DOHH2 (cell line): Measurements from ENCODE around the gene SPATA6L.

Experiments
- H3F3A ChIP-seq: fragments of 200-600 bp; sonication (generic), shearing (Covaris generic); 2 replicates; pipeline ENCODE4 v1.6.0; 2016; ENCODE audit warnings: antibody characterized with exemption, mild to moderate bottlenecking; ENCODE audit not compliant: control insufficient read depth, insufficient read depth
- H3K27ac ChIP-seq: fragments of 200-600 bp; sonication (generic); 2 replicates; pipeline ENCODE4 v1.5.1; 2014; ENCODE audit warnings: low read depth, mild to moderate bottlenecking, low read length, moderate library complexity
- H3K27me3 ChIP-seq: fragments of 200-600 bp; sonication (generic); 2 replicates; pipeline ENCODE4 v1.6.1; 2014; ENCODE audit warnings: mild to moderate bottlenecking, low read length, mixed read lengths; ENCODE audit not compliant: control insufficient read depth
- H3K36me3 ChIP-seq: fragments of 200-600 bp; sonication (generic); 2 replicates; pipeline ENCODE4 v1.6.1; 2014; ENCODE audit warnings: mild to moderate bottlenecking, low read length, moderate library complexity, mixed read lengths; ENCODE audit not compliant: control insufficient read depth
- H3K4me1 ChIP-seq: fragments of 200-600 bp; sonication (generic); 2 replicates; pipeline ENCODE4 v1.6.1; 2014; ENCODE audit warnings: mild to moderate bottlenecking, low read length, mixed read lengths; ENCODE audit not compliant: control insufficient read depth
- H3K4me2 ChIP-seq: fragments of 200-600 bp; sonication (generic); 2 replicates; pipeline ENCODE4 v1.6.0; 2014; ENCODE audit warnings: mild to moderate bottlenecking, low read length, moderate library complexity
- H3K4me3 ChIP-seq: fragments of 200-600 bp; sonication (generic); 2 replicates; pipeline ENCODE4 v1.5.1; 2014; ENCODE audit warnings: mild to moderate bottlenecking, low read length, mixed read lengths
- H3K79me2 ChIP-seq: fragments of 200-600 bp; sonication (generic); 2 replicates; pipeline ENCODE4 v1.6.1; 2014; ENCODE audit warnings: mild to moderate bottlenecking, low read length, mixed read lengths; ENCODE audit not compliant: control insufficient read depth
- H3K9me2 ChIP-seq: fragments of 200-600 bp; sonication (generic); replicated peaks from 2 replicates; pipeline ENCODE4 v1.6.1; 2014; ENCODE audit warnings: mild to moderate bottlenecking, low read length, mixed read lengths; ENCODE audit not compliant: control insufficient read depth
- H3K9me3 ChIP-seq: fragments of 200-600 bp; sonication (generic); 2 replicates; pipeline ENCODE4 v1.6.1; 2014; ENCODE audit warnings: antibody characterized with exemption, low read length, mixed read lengths; ENCODE audit not compliant: control insufficient read depth, insufficient read depth
- H4K20me1 ChIP-seq: fragments of 200-600 bp; sonication (generic); 2 replicates; pipeline ENCODE4 v1.6.0; 2014; ENCODE audit warnings: low read depth, mild to moderate bottlenecking, antibody characterized with exemption, low read length, moderate library complexity; ENCODE audit not compliant: control insufficient read depth, insufficient read depth
- CTCF ChIP-seq: fragments of 200-600 bp; sonication (generic); IDR thresholded peaks from one replicate; pipeline ENCODE4 v1.5.1; 2014; ENCODE audit warnings: antibody characterized with exemption, mild to moderate bottlenecking, low read depth, low read length; ENCODE audit not compliant: poor library complexity, severe bottlenecking
- EZH2phosphoT487 ChIP-seq: fragments of 200-600 bp; sonication (generic); IDR thresholded peaks from 2 replicates; pipeline ENCODE4 v1.6.1; 2017; ENCODE audit warnings: borderline replicate concordance, mild to moderate bottlenecking, antibody characterized with exemption, low read length, moderate library complexity, mixed read lengths

The SPATA6L gene

GRCh38 chr9:4704129-4704528 lies 37.8 kb upstream of the SPATA6L start:
- H3K4me3 ChIP-seq: no peak overlapping the region
- H3K27ac ChIP-seq: no peak overlapping the region
- no peaks in the 10 kb centered on the region for H3K79me2 ChIP-seq
- H3K4me1 ChIP-seq: no peaks in the 10 kb centered on the region
- H3K9me2 ChIP-seq: no peaks in the 10 kb centered on the region
- TF ChIP-seq EZH2phosphoT487: no peak
- TF ChIP-seq CTCF: no peak
- no peaks in the 10 kb centered on the region for H4K20me1 ChIP-seq
- H3F3A ChIP-seq: peaks cover 2% of the 10 kb centered on the region; the same call in 1 of the 2 replicates
- H3K27me3 ChIP-seq: no peaks in the 10 kb centered on the region
- H3K4me2 ChIP-seq: no peak overlapping the region
- H3K36me3 ChIP-seq: peaks cover 73% of the 10 kb centered on the region
- no peaks in the 10 kb centered on the region for H3K9me3 ChIP-seq

DNA sequence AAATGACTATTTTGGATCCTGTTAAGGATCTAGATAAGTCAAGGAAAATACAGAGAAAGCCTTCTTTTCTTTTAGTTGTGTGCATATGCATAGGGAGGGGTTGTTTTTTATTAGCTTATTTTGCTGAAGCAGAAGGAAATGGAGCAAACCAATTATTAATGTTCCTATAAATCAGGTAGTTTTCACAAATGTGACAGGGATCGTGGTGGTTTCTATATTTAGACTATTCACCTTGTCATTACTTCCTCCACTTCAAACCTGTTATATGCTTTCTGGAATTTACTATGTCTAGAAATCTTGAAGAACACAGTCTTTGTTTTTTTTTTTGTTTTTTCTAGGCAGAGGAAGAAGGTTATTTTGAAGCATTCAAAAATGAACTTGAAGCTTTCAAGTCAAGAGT lies 35.2 kb upstream of the SPATA6L start:
- TF ChIP-seq EZH2phosphoT487: no peak
- no peak for TF ChIP-seq CTCF
- Histone ChIP-seq H3K9me3 (no peaks in the 10 kb centered on the region), H3K4me3 (no peak overlapping the region), H3K27me3 (no peaks in the 10 kb centered on the region), H3K79me2 (no peaks in the 10 kb centered on the region), H3K9me2 (no peaks in the 10 kb centered on the region), H3K36me3 (peaks cover 81% of the 10 kb centered on the region), H3K27ac (no peak overlapping the region), H4K20me1 (no peaks in the 10 kb centered on the region), H3K4me1 (no peaks in the 10 kb centered on the region), H3F3A (no peaks in the 10 kb centered on the region; the same call in 1 of the 2 replicates), H3K4me2 (no peak overlapping the region)

DNA sequence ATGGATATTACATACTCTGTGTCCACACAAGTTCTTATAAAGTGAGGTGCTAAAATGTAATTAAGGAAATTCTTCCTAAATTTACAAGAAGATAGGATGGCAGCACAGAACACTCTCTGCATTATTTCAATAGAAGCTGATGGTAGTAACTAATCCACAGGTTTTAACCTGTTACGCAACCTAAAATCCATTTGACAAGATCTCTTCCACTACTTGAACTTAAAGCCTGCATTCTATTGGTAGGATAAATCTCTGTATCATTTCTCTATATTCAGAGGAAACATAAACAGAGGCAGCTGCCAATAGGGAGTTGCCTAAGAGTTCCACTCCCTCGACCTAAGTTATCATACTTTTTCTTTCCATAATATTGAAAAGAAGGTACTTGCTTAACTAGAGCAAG lies 34.7 kb upstream of the SPATA6L start:
- Histone ChIP-seq H3K27ac (no peak overlapping the region), H3K9me2 (no peaks in the 10 kb centered on the region), H3K36me3 (peaks cover 81% of the 10 kb centered on the region), H3K4me1 (no peaks in the 10 kb centered on the region), H3K4me3 (no peak overlapping the region), H4K20me1 (no peaks in the 10 kb centered on the region), H3K9me3 (no peaks in the 10 kb centered on the region), H3F3A (no peaks in the 10 kb centered on the region), H3K4me2 (no peak overlapping the region), H3K27me3 (no peaks in the 10 kb centered on the region), H3K79me2 (no peaks in the 10 kb centered on the region; the same call in 1 of the 2 replicates)
- TF ChIP-seq CTCF (no peak), EZH2phosphoT487 (no peak)

- Histone ChIP-seq H3K4me2 (no peak overlapping the region), H4K20me1 (no peaks in the 10 kb centered on the region), H3K4me1 (no peaks in the 10 kb centered on the region), H3K36me3 (peaks cover 78% of the 10 kb centered on the region), H3K79me2 (no peaks in the 10 kb centered on the region; the same call in 1 of the 2 replicates), H3K9me2 (no peaks in the 10 kb centered on the region), H3K4me3 (no peak overlapping the region), H3F3A (no peaks in the 10 kb centered on the region), H3K9me3 (no peaks in the 10 kb centered on the region), H3K27me3 (no peaks in the 10 kb centered on the region), H3K27ac (no peak overlapping the region)
- TF ChIP-seq CTCF (no peak), EZH2phosphoT487 (no peak)
Observed at GRCh38 chr9:4700091-4700490, 33.8 kb upstream of the SPATA6L start.
